ENCODE measurements around the gene PBX3. TPM values are rescaled to one million over a fixed set of nuclear protein-coding genes. Genes with fewer than 3 reads are reported as not detected.

PBX3 gene
- total and polyA plus RNA-seq, 10 of the 15 experiments (the other 5 are each of a cell fraction or from before 2014, with no cell fraction given) = 6.7 to 146 (median 22.2) TPM

DNA sequence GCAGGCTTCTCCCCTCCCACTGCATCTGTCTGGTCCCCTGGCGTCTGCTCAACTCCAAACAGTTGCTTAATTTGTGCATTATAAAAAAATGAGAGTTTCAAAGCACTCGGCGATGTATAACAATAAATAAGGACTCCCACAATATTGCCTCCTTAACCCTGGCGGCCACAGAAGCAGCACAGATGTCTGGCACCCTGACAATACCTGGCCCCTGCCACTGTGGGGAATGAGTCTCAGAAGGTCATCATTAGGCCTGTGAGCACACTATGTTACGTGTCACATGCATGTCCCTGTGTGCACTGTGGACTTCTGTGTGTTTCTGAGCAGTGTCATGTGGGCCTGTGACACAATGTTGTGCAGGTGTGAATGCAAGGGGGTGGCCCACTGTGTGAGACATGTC, 236.5 kb downstream of the PBX3 start:
- no peak for DNase-seq (ENCODE audit: low read depth, low spot score)
- no peak overlapping the region for H3K9ac ChIP-seq (ENCODE audit: control insufficient read depth, insufficient read depth, low read length)
- 44% methylated on average over 5 of the region's 5 CpGs for WGBS (ENCODE audit: insufficient coverage, insufficient replicate concordance, low lambda C conversion rate, missing lambda C conversion rate)
- no peaks in the 10 kb centered on the region for H3K4me1 ChIP-seq (ENCODE audit: control insufficient read depth, insufficient read depth, low read length)
- in situ Hi-C loops (cut with MboI) = no loop called here
- H3K27ac ChIP-seq (ENCODE audit: control insufficient read depth, insufficient read depth) = no peak overlapping the region
- no peak for TF ChIP-seq SIX5 (IDR thresholded peaks at IDR 0.05; ENCODE audit: low read depth, low read length, severe bottlenecking)
- no peak for TF ChIP-seq TCF3 (IDR thresholded peaks at IDR 0.05; ENCODE audit: borderline replicate concordance, insufficient read depth, low read depth, low read length)
- TF ChIP-seq ZNF687 (IDR thresholded peaks at IDR 0.05) = no peak
- no peak for TF ChIP-seq CBX5 (IDR thresholded peaks at IDR 0.05; ENCODE audit: low read depth)
- TF ChIP-seq SPI1 (IDR thresholded peaks at IDR 0.05; ENCODE audit: borderline replicate concordance, insufficient read depth, low read depth, low read length) = no peak
- H3K79me2 ChIP-seq (ENCODE audit: control insufficient read depth, insufficient read depth, low read length) = no peaks in the 10 kb centered on the region
- H3K9me3 ChIP-seq (replicated peaks; ENCODE audit: control insufficient read depth, insufficient read depth, low read length) = peaks cover 2% of the 10 kb centered on the region; the same call in 2 of the 3 replicates
- H3K27me3 ChIP-seq (replicated peaks in 1 of 2; ENCODE audit: control insufficient read depth in 2 of 2, insufficient read depth in 2 of 2, low read length in 1 of 2) = no peaks in the 10 kb centered on the region
- no peak for ATAC-seq
- BruUV-seq (replicated peaks) = no TSS peak
- no peak overlapping the region for H3K4me2 ChIP-seq (ENCODE audit: control insufficient read depth, insufficient read depth)
- no peak for FAIRE-seq
- ChIA-PET CTCF (no interaction called here), RAD21 (ENCODE audit: unreplicated experiment) (no interaction called here), SMC1A (ENCODE audit: uncharacterized antibody, unreplicated experiment) (no interaction called here), POLR2A (no interaction called here)
- no peaks in the 10 kb centered on the region for H3K36me3 ChIP-seq (ENCODE audit: control insufficient read depth in 2 of 2, insufficient read depth in 2 of 2, low read length in 1 of 2)
- intact Hi-C loops (cut with micrococcal nuclease; ENCODE audit: unreplicated experiment) = no loop called here
- no peak overlapping the region for H2AFZ ChIP-seq (ENCODE audit: control insufficient read depth, low read depth, low read length)
- H3K4me3 ChIP-seq = no peak overlapping the region
- no peaks in the 10 kb centered on the region for H4K20me1 ChIP-seq (ENCODE audit: control insufficient read depth, insufficient read depth)
